SKM-1 treated with dmso at 0.1 percent for 144 hours (cell line): ENCODE data around the gene HDAC7.

ENCODE experiments used
- DNase-seq: peaks from one replicate; lab custom pipeline; 2025; ENCODE audit not compliant: unreplicated experiment; lab: John Stamatoyannopoulos, UW

HDAC7 gene

DNA sequence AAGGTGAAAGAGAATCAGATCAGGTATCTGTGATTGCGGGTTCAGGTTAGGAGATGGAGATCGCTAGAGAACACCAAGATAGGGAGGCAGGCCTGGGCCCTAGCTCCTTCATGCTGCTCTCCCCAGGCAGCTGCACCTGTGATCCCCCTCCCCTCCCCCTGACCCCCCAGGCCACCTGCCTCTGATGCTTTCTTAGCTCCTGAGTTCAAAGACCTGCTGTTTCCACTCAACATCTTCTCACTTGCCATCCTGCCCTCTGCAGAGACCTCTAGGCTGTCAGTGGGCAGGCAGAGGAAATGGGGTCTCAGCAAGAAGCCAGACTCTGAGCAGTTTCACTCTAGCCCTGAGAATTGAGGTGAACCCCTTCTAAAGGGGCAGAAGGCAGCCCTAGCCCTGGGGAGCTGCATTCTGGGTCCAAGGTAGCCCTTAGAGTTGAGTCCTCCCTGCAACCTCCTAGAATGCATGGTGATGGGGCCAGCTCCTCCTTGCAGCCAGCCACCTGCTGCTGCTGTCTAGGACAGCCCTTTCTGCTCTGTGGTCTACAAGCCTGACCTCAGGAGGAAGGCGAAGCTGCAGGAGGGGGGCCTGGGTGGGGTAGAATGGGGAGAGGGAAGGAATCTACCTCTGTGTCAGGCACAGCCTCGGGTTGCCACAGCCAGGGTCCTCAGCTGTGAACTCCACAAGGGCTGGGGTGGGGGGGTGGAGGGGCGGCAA is 53.0 kb downstream of the HDAC7 start:
- no peak for DNase-seq

- no peak for DNase-seq
Observed at GRCh38 chr12:47763481-47764346, 56.0 kb downstream of the HDAC7 start.

GRCh38 chr12:47762850-47763465 is 56.7 kb downstream of the HDAC7 start:
- no peak for DNase-seq

DNA sequence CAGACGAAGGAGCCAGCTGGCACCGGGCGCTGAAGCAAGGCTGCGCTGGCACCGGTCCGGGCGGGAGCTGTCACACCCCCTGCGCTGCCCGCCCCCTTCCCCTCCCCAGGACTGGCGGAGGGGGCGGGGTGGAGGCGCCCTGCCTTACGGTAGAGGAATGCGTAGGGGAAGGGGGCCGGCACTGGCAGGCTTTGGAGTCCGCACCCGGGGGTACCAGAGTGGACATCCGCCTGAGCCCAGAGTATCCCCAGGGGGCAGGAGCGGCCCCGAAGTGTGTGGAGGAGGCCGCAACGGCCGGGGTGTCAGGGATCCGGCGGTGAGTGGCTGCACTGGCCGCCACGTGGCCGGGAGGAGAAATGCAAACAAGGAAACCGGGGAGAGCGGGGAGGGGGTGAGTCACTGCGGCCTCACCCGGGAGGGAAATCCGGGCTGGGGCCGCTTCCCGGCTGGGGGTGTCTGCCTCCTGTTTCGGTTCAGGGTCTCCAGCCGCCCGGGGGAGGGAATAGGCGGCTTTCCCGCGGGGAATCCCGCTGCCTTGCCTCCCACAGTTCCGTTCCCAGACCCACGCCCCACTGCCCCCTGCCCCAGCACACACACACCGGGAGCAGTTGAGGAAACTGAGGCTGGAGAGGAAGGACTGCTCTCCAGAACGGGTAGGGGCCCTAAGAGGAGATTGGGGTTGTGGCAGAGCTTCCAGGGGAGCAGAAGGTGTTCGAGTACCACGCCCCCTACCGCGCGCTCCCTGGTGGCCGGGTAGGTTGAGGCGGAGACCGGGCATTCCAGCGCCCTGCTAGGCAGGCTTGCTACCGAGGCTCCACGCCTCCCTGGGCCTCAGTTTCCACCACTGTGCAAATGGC is 60.6 kb downstream of the HDAC7 start, which contains the start of gene RAPGEF3:
RAPGEF3 (minus strand) TSS at position 47 of the 857 bp plus-strand sequence. CDS start 324 bp downstream, outside the sequence.
- DNase-seq = peak; percentile 63

DNA sequence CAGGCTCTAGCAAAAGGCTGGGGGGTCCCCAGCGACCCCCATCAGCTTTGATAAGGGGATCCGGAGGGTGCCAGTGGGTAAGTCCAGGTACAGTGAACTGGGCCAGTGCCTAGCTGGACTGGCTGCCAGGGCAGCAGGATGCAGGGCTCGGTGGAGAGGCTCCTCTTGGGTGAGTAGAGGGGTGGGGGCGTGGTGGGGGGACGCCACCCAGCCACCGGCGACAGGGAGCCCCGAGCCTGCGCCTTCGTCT is 61.2 kb downstream of the HDAC7 start:
- DNase-seq = no peak

DNA sequence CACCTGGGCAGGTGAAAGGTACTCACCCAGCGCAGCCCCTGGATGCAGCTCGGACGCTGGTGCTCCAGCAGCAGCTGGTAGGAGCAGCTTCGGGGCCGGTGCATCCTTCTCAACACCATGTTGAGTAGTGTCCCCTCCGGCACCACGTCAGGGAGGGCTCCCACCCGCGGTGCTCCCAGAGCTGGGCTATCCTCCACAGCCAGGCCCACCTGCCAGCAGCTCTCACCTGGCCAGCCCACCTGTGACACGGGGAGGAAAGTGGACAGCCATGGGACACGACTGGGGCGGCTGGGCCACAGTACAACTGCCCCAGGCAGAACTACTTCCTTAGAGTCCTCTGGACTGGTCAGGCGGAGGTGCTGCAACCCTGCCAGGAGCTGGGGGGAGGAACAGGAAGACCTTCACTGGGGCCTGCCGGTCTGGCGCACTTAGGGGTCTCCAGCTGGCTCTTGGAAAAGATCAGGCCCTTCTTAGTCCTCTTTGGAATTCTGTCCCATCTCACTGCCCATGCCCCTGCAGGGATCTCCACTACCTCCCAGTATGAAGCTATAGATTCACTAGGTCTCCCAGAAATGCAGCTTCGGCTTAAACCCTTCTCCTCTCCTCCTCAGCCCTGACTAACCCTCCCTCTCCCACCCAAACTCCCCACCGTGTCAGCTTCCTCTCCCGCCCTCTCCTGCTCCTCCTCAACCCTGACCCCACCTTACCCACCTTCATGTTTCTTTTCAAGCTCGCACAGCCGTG is 61.7 kb downstream of the HDAC7 start:
- DNase-seq = no peak

GRCh38 chr12:47757364-47757839 is 62.3 kb downstream of the HDAC7 start:
- no peak for DNase-seq

GRCh38 chr12:47755655-47756562 is 63.8 kb downstream of the HDAC7 start:
- DNase-seq = no peak

- no peak for DNase-seq
Observed at GRCh38 chr12:47754881-47755280, 64.8 kb downstream of the HDAC7 start.

- no peak for DNase-seq
Observed at GRCh38 chr12:47754126-47754525, 65.6 kb downstream of the HDAC7 start.

DNA sequence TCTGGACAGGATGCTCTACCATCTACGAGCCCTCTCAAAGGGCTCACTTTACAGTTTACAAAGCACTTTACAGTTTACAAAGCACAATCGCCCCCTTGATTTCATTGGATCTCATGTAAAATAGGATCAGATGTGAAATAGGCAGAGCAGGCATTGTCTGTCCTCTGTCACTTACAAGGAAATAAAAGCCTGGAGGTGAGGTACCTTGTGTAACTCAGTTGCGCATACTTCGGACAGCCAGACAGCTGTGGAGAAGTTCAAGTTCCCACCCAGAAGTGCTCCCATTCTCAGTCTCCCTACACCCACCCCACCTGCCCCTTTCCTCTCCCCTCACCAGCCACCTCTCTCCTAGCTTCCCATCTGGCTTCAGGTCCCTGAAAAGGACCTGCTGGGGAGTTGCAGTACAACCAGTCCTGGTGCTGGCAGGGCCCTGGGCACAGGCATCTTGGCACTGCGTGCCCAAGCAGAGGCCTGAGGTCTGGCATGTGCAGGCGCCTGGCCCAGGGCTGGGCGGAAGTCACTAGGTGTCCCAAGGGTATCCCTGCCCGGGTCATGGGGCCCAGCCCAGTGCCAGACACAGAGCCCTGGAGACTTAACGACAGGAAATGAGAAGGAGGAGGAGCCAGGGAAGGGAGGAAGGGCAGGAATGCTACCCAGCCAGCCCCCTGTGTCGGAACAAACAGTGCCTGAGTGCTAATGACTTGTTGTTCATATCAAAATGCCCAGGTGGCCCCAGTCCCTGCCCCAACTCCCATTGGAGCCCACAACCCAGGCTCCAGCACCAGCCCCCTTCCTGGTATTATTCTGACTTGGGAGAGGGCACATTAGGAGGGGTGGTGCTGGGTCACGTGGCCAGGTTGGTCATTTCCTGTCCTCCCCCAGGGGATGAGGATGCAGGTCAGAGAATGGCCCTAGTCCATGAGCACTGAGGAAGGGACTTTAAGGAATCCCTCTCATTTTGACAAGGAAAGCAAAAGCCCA is 66.4 kb downstream of the HDAC7 start:
- no peak for DNase-seq

GRCh38 chr12:47752552-47752951 is 67.2 kb downstream of the HDAC7 start:
- no peak for DNase-seq

DNA sequence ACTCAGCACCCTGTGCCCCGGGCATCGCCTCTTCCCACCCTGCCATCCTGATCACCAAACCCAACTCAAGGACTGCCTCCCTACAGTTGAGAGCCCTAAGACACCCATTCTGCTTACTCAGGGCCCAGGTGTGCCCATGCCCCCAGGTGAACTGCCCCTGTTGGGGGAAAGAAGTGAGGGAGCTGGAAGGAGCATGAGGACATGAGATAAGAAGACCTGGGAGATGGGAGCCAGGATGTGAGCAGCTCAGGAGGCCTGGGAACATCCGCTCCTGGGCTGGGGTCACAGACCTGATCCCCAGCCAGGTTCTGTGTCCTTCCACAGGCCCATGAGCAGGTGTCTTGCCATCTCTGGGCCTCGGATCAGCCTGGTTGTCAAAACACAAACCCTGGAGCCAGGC is 67.6 kb downstream of the HDAC7 start:
- DNase-seq = no peak

GRCh38 chr12:47751561-47751960 is 68.1 kb downstream of the HDAC7 start:
- no peak for DNase-seq

- no peak for DNase-seq
Observed at GRCh38 chr12:47750916-47751470, 68.7 kb downstream of the HDAC7 start.

GRCh38 chr12:47750229-47750798 is 69.4 kb downstream of the HDAC7 start:
- DNase-seq = peak; percentile 19

DNA sequence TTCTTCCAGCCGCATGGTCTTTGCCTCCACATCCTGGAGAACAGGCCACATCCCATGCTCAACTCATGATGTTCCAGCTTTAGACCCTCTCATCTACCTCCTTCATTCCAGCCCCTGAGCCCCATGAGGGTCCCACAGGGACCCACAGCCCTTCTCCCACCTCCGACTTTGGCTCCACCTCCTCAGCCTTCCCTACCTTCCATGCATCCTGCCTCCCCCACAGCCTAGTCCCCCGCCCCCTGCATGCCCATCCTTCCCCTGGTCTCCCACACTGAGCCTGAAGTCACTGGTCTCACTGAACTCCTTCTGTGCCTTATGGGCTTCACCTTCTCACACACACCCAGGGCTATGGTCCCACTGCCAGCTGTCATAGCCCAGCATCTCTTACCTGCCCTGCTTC is 70.8 kb downstream of the HDAC7 start:
- DNase-seq = no peak

DNA sequence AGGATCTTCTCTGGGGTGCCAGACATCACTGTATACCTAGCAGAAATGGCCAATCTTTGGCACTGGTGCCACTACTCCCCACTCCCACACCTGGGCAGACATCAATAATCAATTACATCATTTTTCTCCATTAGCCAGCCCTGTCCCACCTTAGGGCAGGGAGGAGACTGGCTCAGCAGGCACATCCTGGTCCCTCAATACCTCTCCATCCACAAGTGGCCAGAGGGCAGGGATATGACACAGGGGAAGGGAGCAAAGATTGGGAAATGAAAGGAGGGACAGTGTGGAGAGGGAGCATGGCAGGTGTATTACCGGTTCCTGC is 71.2 kb downstream of the HDAC7 start:
- no peak for DNase-seq
